Medulla oblongata (tissue), 1 donor: ENCODE measurements around the gene BTBD8.
A peak's percentile ranks its signal among the peaks of the same experiment; 100 is the strongest.

ENCODE experiments used
- DNase-seq: peaks from one replicate; pipeline ENCODE4 v3.0.0-alpha.2; 2015; ENCODE audit errors: extremely low spot score

The BTBD8 gene

GRCh38 chr1:92091625-92092024, 11.5 kb downstream of the BTBD8 start:
- no peak for DNase-seq

GRCh38 chr1:92094090-92094489, 13.9 kb downstream of the BTBD8 start:
- no peak for DNase-seq

GRCh38 chr1:92094595-92094994, 14.4 kb downstream of the BTBD8 start:
- DNase-seq = no peak

GRCh38 chr1:92095874-92096273, 15.7 kb downstream of the BTBD8 start:
- no peak for DNase-seq

GRCh38 chr1:92096317-92096716, 16.2 kb downstream of the BTBD8 start:
- DNase-seq = no peak

GRCh38 chr1:92105546-92106081, 25.5 kb downstream of the BTBD8 start:
- DNase-seq = no peak

GRCh38 chr1:92108631-92109030, 28.5 kb downstream of the BTBD8 start:
- DNase-seq = no peak

- DNase-seq = no peak
Observed at GRCh38 chr1:92117526-92117925, 37.4 kb downstream of the BTBD8 start.

GRCh38 chr1:92118826-92119225, 38.7 kb downstream of the BTBD8 start:
- DNase-seq = no peak

GRCh38 chr1:92123868-92124267, 43.7 kb downstream of the BTBD8 start:
- no peak for DNase-seq

- DNase-seq = no peak
Observed at GRCh38 chr1:92125204-92125603, 45.1 kb downstream of the BTBD8 start.

- no peak for DNase-seq
Observed at GRCh38 chr1:92126088-92126487, 45.9 kb downstream of the BTBD8 start.

GRCh38 chr1:92134331-92134730, 54.2 kb downstream of the BTBD8 start:
- no peak for DNase-seq

- DNase-seq = no peak
Observed at GRCh38 chr1:92136341-92136740, 56.2 kb downstream of the BTBD8 start.

GRCh38 chr1:92154934-92155333, 74.8 kb downstream of the BTBD8 start:
- DNase-seq = no peak

GRCh38 chr1:92159593-92159992, 79.4 kb downstream of the BTBD8 start:
- DNase-seq = no peak

GRCh38 chr1:92165389-92165788, 85.2 kb downstream of the BTBD8 start:
- no peak for DNase-seq

- DNase-seq = no peak
Observed at GRCh38 chr1:92167151-92167550, 87.0 kb downstream of the BTBD8 start.

GRCh38 chr1:92168657-92169056, 88.5 kb downstream of the BTBD8 start:
- peak; percentile 15 for DNase-seq

- no peak for DNase-seq
Observed at GRCh38 chr1:92169214-92170005, 89.3 kb downstream of the BTBD8 start.

- no peak for DNase-seq
Observed at GRCh38 chr1:92184632-92185031, 104.5 kb downstream of the BTBD8 start.

- DNase-seq = no peak
Observed at GRCh38 chr1:92186081-92186480, 105.9 kb downstream of the BTBD8 start.

- no peak for DNase-seq
Observed at GRCh38 chr1:92188436-92189255, 108.5 kb downstream of the BTBD8 start.
